Measurements from ENCODE around the gene KRTAP10-5. TPM values are rescaled to one million over a fixed set of nuclear protein-coding genes. Genes with fewer than 3 reads are reported as not detected.

The KRTAP10-5 gene
- total and polyA plus RNA-seq, 12 donors, result not detected

DNA sequence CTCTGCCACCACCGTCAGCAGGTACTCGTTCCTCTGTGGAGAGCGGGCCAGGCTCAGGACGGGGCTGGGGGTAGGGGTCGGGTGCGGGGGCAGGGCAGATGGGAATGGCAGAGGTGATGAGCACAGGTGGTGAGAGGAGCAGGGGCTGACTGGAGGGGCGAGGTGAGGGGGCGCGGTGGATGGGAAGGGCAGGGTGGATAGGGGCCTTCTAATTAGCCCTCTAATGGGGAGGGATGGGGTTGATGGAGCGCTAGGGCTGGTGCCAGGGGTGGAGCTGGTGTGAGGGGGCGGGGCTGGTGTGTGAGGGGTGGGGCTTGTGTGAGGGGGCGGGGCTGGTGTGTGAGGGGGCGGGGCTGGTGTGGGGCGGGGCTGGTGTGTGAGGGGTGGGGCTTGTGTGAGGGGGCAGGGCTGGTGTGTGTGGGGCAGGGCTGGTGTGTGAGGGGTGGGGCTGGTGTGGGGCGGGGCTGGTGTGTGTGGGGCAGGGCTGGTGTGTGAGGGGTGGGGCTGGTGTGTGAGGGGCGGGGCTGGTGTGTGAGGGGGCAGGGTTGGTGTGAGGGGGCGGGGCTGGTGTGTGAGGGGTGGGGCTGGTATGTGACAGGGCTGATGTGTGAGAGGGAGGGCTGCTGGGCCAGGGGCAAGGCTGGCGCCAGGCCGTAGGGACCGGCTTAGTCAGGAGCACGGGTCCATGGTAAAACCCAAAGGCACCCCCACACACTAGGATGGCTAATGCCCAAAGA is 46.3 kb downstream of the KRTAP10-5 start:
- H3K27me3 ChIP-seq, result peaks cover 0 to 25% (median 0%) of the 10 kb centered on the region in 7 donors
- TF ChIP-seq, protein P1, sequence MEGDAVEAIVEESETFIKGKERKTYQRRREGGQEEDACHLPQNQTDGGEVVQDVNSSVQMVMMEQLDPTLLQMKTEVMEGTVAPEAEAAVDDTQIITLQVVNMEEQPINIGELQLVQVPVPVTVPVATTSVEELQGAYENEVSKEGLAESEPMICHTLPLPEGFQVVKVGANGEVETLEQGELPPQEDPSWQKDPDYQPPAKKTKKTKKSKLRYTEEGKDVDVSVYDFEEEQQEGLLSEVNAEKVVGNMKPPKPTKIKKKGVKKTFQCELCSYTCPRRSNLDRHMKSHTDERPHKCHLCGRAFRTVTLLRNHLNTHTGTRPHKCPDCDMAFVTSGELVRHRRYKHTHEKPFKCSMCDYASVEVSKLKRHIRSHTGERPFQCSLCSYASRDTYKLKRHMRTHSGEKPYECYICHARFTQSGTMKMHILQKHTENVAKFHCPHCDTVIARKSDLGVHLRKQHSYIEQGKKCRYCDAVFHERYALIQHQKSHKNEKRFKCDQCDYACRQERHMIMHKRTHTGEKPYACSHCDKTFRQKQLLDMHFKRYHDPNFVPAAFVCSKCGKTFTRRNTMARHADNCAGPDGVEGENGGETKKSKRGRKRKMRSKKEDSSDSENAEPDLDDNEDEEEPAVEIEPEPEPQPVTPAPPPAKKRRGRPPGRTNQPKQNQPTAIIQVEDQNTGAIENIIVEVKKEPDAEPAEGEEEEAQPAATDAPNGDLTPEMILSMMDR (IDR thresholded peaks at IDR 0.05), result no peak
- no peaks in the 10 kb centered on the region for H3K4me1 ChIP-seq
- H3K9me3 ChIP-seq, result no peaks in the 10 kb centered on the region
- 88 to 91% methylated on average over 17 to 21 of the region's 21 CpGs for WGBS, 2 donors
- DNase-seq, result no peak
- H3K36me3 ChIP-seq, result no peaks in the 10 kb centered on the region
- no peak overlapping the region for H3K27ac ChIP-seq
- H3K4me3 ChIP-seq, result no peak overlapping the region
- intact Hi-C loops (cut with DNase I), result no loop called here
- no peak for ATAC-seq

DNA sequence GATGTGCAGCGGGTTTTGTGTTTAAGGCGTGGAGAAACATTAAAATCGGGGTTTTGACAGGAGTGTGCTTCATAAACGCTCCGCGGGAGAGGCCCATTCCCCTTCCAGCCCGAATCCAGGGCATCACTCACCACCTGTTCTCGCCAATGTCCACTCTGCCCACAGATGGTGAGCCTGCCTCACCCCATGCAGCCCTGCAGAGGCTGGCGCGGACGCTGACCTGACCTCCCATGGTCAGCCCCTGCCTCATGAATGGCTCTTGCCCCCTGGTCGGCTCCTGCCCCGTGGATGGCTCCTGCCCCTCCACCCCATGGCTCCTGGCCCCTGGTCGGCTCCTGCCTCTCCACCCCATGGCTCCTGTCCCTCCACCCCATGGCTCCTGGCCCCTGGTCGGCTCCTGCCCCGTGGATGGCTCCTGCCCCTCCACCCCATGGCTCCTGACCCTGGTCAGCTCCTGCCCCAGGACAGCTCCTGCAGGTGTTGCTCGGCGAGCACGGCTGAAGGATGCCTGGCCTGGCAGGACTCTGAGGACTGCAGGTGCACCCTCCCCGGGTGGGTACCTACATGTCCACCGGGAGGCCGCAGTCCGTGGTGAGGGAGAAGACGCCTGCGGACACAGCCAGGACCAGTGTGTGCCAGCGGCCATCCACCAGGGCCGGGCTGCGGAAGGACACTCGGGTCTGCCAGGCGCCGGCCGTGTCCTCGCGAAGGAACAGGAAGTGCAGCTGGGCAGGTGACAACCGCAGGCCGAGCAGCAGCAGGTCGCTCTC is 47.1 kb downstream of the KRTAP10-5 start:
- ATAC-seq (no peak), DNase-seq (no peak)
- Histone ChIP-seq H3K27me3 (peaks cover 0 to 22% (median 3%) of the 10 kb centered on the region in 7 donors), H3K9me3 (no peaks in the 10 kb centered on the region), H3K4me1 (no peaks in the 10 kb centered on the region), H3K36me3 (no peaks in the 10 kb centered on the region), H3K27ac (no peak overlapping the region), H3K4me3 (no peak overlapping the region)
- intact Hi-C loops (cut with DNase I), result no loop called here
- WGBS, 2 donors, result 88 to 90% methylated on average over 37 of the region's 37 CpGs
- TF ChIP-seq, protein P1 (IDR thresholded peaks at IDR 0.05), result no peak

DNA sequence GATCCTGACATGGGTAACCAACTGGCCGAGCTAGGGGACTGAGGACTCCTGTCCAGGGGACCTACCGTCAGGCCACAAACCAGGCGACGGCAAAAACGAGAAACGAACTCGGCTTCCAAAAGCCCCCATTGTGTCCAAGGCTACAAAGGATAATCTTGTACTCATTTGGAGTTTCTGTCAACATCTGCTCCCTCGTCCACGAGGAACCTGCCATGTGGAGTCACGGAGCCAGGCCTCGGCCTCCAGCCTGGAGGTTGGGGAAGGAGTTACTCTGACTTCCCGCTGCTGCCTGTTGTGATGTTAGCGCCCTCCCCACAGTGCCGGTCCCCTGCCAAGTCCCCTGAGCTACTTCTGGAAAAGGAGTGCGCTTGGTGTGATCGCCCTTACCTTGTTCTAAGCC is 47.7 kb downstream of the KRTAP10-5 start:
- Histone ChIP-seq H3K4me1 (no peaks in the 10 kb centered on the region), H3K27me3 (peaks cover 0 to 23% (median 3%) of the 10 kb centered on the region in 7 donors), H3K27ac (no peak overlapping the region), H3K36me3 (no peaks in the 10 kb centered on the region), H3K9me3 (no peaks in the 10 kb centered on the region), H3K4me3 (no peak overlapping the region)
- WGBS, 2 donors, result 87% methylated on average over 16 of the region's 16 CpGs
- DNase-seq (no peak), ATAC-seq (no peak)
- TF ChIP-seq, protein P1 (IDR thresholded peaks at IDR 0.05), result no peak
- intact Hi-C loops (cut with DNase I), result no loop called here

DNA sequence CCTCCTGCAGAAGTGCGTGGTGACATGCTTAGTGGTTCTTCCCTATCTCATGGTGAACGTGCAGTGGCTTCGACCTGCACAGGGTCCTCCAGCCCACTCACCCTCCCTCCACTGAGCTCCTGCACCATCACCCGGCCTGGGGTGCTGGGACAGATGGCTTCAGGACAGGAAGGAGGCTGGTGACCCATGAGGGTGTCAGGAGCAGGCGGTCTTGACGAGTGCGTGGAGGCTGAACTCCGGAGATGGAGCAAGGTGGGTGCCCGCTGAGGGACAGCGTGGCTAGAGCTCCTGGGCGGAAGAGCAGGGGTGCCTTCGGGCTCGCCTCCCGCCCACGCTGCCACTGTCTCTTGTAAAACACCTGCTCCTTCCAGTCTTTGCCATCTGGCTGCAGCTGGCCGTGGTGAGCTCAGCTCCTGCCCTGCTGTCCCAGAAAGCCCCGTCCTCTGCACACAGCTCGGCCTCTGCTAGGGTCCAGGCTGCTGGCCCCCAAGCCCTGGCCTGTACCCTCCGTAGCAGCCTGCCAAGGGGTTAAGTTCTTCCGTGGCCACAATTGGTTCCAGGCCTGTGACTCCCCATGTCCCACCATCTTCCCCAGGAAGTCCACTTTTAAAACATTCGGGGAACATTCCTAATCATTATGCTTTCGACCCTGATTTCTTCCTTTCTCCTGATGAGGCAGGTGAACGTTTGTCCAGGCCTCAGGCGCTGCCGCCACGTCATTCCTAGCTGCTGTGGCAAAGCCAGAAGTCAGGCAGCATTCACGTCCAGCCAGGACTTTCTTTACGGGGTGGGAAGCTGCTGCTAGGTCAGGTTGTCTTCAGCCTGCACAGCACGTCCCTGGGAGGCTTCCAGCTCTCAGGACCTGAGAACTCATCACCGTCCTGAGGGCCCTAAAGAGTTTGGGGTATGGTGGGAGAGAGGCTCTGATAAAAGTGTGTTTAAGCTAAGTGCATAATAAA is 48.5 kb downstream of the KRTAP10-5 start:
- H3K36me3 ChIP-seq, result no peaks in the 10 kb centered on the region
- ATAC-seq, result no peak
- H3K4me3 ChIP-seq, result no peak overlapping the region
- TF ChIP-seq, protein P1 (IDR thresholded peaks at IDR 0.05), result no peak
- peaks cover 0 to 25% (median 3%) of the 10 kb centered on the region in 7 donors for H3K27me3 ChIP-seq
- H3K27ac ChIP-seq, result no peak overlapping the region
- intact Hi-C loops (cut with DNase I), result no loop called here
- no peaks in the 10 kb centered on the region for H3K9me3 ChIP-seq
- H3K4me1 ChIP-seq, result no peaks in the 10 kb centered on the region
- no peak for DNase-seq
- WGBS, 2 donors, result 79 to 81% methylated on average over 30 of the region's 30 CpGs

All from heart right ventricle (tissue), 16 donors.